HCT116 (cell line): ENCODE data around the gene NKAP. TPM values are rescaled to one million over a fixed set of nuclear protein-coding genes. Genes with fewer than 3 reads are reported as not detected.
"Not testable (repeated sequence)": the region's sequence is repeated elsewhere in the genome, so short reads cannot be mapped to it uniquely, and the experiment has no call there.

Experiments used
- ATAC-seq: fragments of 200-7000 bp; cut with Tn5 transposase; 2 replicates; pipeline ENCODE4 v1.9.1; 2020; ENCODE audit warnings: mild to moderate bottlenecking, moderate library complexity
- BruUV-seq: library from RNA; stranded (reverse); fragments of 400-500 nt; replicated peaks from 2 replicates; lab custom pipeline; 2021; lab: Mats Ljungman, UMichigan
- CTCF ChIA-PET: fragments of 300-600 bp; sonication (Branson Sonifier 250); formaldehyde crosslinking; loops from one replicate; lab custom pipeline; 2021; ENCODE audit warnings: antibody characterized with exemption; lab: Charles Lee
- POLR2A ChIA-PET: fragments of 300-600, 350-600 bp; sonication (Branson Sonifier 250); formaldehyde crosslinking; loops from one replicate; lab custom pipeline; 2021; ENCODE audit warnings: antibody characterized with exemption; lab: Charles Lee
- RAD21 ChIA-PET, 2 experiments: fragments of 300-600 bp; sonication (Branson Sonifier 250); formaldehyde crosslinking; loops; one replicate each; lab custom pipeline; 2023; ENCODE audit warnings: low total read pairs in 2 of 2; ENCODE audit not compliant: uncharacterized antibody in 2 of 2, unreplicated experiment in 2 of 2, low non-redundant PET in 1 of 2; lab: Charles Lee
- DNase-seq: peaks from one replicate; pipeline ENCODE4 v3.0.0-alpha.2; 2010; ENCODE audit warnings: low read depth, low spot score
- H2AFZ ChIP-seq: fragments of 200-600 bp; shearing (Covaris generic), sonication (generic); 2 replicates; pipeline ENCODE4 v1.6.1; 2017; ENCODE audit warnings: low read depth, mixed run types, mixed read lengths, antibody characterized with exemption, low read length; ENCODE audit not compliant: poor library complexity, severe bottlenecking
- H3K27ac ChIP-seq: 2 replicates; pipeline ENCODE4 v1.5.1; 2012; ENCODE audit warnings: low read depth, low read length
- H3K27me3 ChIP-seq: fragments of 200-600 bp; sonication (generic); 2 replicates; pipeline ENCODE4 v1.6.1; 2016; ENCODE audit warnings: mixed run types, low read length, mixed read lengths; ENCODE audit not compliant: insufficient read depth
- H3K36me3 ChIP-seq, 2 experiments: fragments of 200-500 bp in 1 of 2; fragments of 200-600 bp in 1 of 2; sonication (Bioruptor generic) in 1 of 2; sonication (generic) in 1 of 2; 2 replicates each; pipeline versions ENCODE4 v1.5.1 to v1.6.1; 2014 to 2016; ENCODE audit warnings: low read length in 2 of 2, inconsistent platforms in 1 of 2, mixed read lengths in 1 of 2, mixed run types in 1 of 2; ENCODE audit not compliant: insufficient read depth in 2 of 2, control insufficient read depth in 1 of 2
- H3K4me1 ChIP-seq, 2 experiments: fragments of 200-600 bp in 1 of 2; sonication (generic) in 1 of 2; 2 replicates each; pipeline versions ENCODE4 v1.5.1 to v1.6.1; 2012 to 2017; ENCODE audit warnings: low read length in 2 of 2, inconsistent platforms in 1 of 2, mild to moderate bottlenecking in 1 of 2, mixed read lengths in 1 of 2, mixed run types in 1 of 2, moderate library complexity in 1 of 2; ENCODE audit not compliant: insufficient read depth in 2 of 2, control insufficient read depth in 1 of 2
- H3K4me2 ChIP-seq: fragments of 200-600 bp; sonication (generic); 2 replicates; pipeline ENCODE4 v1.6.1; 2017; ENCODE audit warnings: mixed run types, low read length, mixed read lengths
- H3K4me3 ChIP-seq, 2 experiments: fragments of 200-600 bp in 1 of 2; sonication (generic) in 1 of 2; replicated peaks in 1 of 2; 2 replicates each; pipeline ENCODE4 v1.5.1; 2011 to 2016; ENCODE audit warnings: low read length in 2 of 2, control low read depth in 1 of 2, low read depth in 1 of 2, mild to moderate bottlenecking in 1 of 2, mixed read lengths in 1 of 2, mixed run types in 1 of 2
- H3K79me2 ChIP-seq: fragments of 200-600 bp; sonication (generic); 2 replicates; pipeline ENCODE4 v1.6.1; 2017; ENCODE audit warnings: mild to moderate bottlenecking, mixed run types, low read length, moderate library complexity, mixed read lengths; ENCODE audit not compliant: insufficient read depth
- H3K9ac ChIP-seq: fragments of 200-600 bp; sonication (generic); 2 replicates; pipeline ENCODE4 v1.6.1; 2016; ENCODE audit warnings: low read length, mixed read lengths
- H3K9me2 ChIP-seq: fragments of 200-600 bp; sonication (generic), shearing (Covaris generic); 2 replicates; pipeline ENCODE4 v1.6.1; 2017; ENCODE audit warnings: mixed run types, mild to moderate bottlenecking, moderate library complexity; ENCODE audit not compliant: insufficient read depth
- H3K9me3 ChIP-seq, 2 experiments: fragments of 200-500 bp in 1 of 2; fragments of 200-600 bp in 1 of 2; sonication (Bioruptor generic) in 1 of 2; sonication (generic) in 1 of 2; 2 replicates each; pipeline ENCODE4 v1.6.1; 2014 to 2017; ENCODE audit warnings: low read length in 2 of 2, mixed read lengths in 2 of 2, inconsistent platforms in 1 of 2, low read depth in 1 of 2, mild to moderate bottlenecking in 1 of 2, mixed run types in 1 of 2, moderate library complexity in 1 of 2; ENCODE audit not compliant: control insufficient read depth in 1 of 2, insufficient read depth in 1 of 2
- H4K20me1 ChIP-seq: fragments of 200-600 bp; sonication (generic), shearing (Covaris generic); 2 replicates; pipeline ENCODE4 v1.6.1; 2017; ENCODE audit warnings: mixed run types, mild to moderate bottlenecking, moderate library complexity; ENCODE audit not compliant: insufficient read depth
- CEBPB ChIP-seq: IDR thresholded peaks from 2 replicates; pipeline ENCODE4 v1.6.1; 2012; ENCODE audit warnings: low read depth
- ELF1 ChIP-seq: IDR thresholded peaks from 2 replicates; pipeline ENCODE4 v1.6.1; 2012; ENCODE audit warnings: low read depth, borderline replicate concordance
- EZH2phosphoT487 ChIP-seq: fragments of 200-600 bp; IDR thresholded peaks from 2 replicates; pipeline ENCODE4 v1.6.1; 2018; ENCODE audit warnings: antibody characterized with exemption, borderline replicate concordance
- FOSL1 ChIP-seq: IDR thresholded peaks from 2 replicates; pipeline ENCODE4 v1.6.1; 2012; ENCODE audit warnings: low read depth
- intact Hi-C: fragments of 100-400 bp; cut with micrococcal nuclease; formaldehyde crosslinking; loops from 2 replicates; pipeline ENCODE4 v1.10.0; 2022
- total RNA-seq: library from RNA; stranded (reverse); gene quantifications from one replicate; pipeline ENCODE4 v1.2.1, GENCODE V29; 2021; ENCODE audit not compliant: unreplicated experiment
- TF ChIP-seq, protein P1 (sequence below): IDR thresholded peaks from 2 replicates; pipeline ENCODE4 v1.6.1; 2012
- TF ChIP-seq, protein P2 (sequence below), 3 experiments: fragments of 200-600 bp in 1 of 3; sonication (generic) in 1 of 3; IDR thresholded peaks in 2 of 3; conservative IDR thresholded peaks in 1 of 3; 2 replicates each; pipeline ENCODE4 v1.5.1; 2012 to 2017; ENCODE audit warnings: low read depth in 2 of 3, low read length in 2 of 3, antibody characterized with exemption in 1 of 3, borderline replicate concordance in 1 of 3, control low read depth in 1 of 3, mild to moderate bottlenecking in 1 of 3, mixed read lengths in 1 of 3, mixed run types in 1 of 3, moderate library complexity in 1 of 3; ENCODE audit not compliant: insufficient read depth in 1 of 3
- TF ChIP-seq, protein P3 (sequence below): IDR thresholded peaks from 2 replicates; pipeline ENCODE4 v1.6.1; 2012; ENCODE audit warnings: low read depth

The NKAP gene
- total RNA-seq, 1 experiment from 2014 or later: 9.3 TPM

DNA sequence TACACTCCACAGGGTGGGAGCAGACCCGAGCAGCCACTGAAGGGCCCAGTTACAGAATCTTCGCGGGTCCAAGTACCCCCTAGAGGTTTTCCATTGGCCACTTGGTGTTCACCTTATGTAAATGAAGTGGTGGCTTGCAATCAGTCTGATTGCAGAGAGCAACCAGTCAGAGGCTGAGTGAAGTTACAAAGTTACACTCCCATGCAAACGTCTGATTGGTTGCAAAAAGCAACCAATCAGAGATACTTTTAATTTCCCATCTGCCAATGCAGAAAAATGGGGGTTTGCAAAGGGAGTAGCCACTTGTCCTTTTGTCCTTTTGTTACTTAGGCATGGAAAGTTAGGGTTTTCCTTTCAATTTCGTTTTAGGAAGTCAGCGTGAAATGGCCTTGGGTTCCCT is 27.0 kb upstream of the NKAP start:
- intact Hi-C loops: no loop called here
- POLR2A ChIA-PET: no interaction called here

DNA sequence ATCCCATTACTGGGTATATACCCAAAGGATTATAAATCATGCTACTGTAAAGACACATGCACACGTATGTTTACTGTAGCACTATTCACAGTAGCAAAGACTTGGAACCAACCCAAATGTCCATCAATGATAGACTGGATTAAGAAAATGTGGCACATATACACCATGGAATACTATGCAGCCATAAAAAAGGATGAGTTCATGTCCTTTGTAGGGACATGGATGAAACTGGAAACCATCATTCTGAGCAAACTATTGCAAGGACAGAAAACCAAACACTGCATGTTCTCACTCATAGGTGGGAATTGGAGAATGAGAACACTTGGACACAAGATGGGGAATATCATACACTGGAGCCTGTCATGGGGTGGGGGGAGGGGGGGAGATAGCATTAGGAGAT is 23.3 kb upstream of the NKAP start:
- H3K9me3 ChIP-seq, H3K27me3 ChIP-seq, H3K9me2 ChIP-seq, DNase-seq, H3K9ac ChIP-seq, H3K4me2 ChIP-seq, POLR2A ChIA-PET, H4K20me1 ChIP-seq, CTCF ChIA-PET, intact Hi-C loops, BruUV-seq, H3K36me3 ChIP-seq, H3K79me2 ChIP-seq, H3K27ac ChIP-seq, ATAC-seq, H3K4me3 ChIP-seq, RAD21 ChIA-PET, H2AFZ ChIP-seq, H3K4me1 ChIP-seq: not testable (repeated sequence)

More for the DNA sequence above, 27.0 kb upstream of the NKAP start:
- no peaks in the 10 kb centered on the region for H3K27me3 ChIP-seq
- H3K4me2 ChIP-seq: no peak overlapping the region
- no peak for TF ChIP-seq EZH2phosphoT487
- TF ChIP-seq, protein P1, sequence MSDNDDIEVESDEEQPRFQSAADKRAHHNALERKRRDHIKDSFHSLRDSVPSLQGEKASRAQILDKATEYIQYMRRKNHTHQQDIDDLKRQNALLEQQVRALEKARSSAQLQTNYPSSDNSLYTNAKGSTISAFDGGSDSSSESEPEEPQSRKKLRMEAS: no peak
- TF ChIP-seq, protein P2, sequence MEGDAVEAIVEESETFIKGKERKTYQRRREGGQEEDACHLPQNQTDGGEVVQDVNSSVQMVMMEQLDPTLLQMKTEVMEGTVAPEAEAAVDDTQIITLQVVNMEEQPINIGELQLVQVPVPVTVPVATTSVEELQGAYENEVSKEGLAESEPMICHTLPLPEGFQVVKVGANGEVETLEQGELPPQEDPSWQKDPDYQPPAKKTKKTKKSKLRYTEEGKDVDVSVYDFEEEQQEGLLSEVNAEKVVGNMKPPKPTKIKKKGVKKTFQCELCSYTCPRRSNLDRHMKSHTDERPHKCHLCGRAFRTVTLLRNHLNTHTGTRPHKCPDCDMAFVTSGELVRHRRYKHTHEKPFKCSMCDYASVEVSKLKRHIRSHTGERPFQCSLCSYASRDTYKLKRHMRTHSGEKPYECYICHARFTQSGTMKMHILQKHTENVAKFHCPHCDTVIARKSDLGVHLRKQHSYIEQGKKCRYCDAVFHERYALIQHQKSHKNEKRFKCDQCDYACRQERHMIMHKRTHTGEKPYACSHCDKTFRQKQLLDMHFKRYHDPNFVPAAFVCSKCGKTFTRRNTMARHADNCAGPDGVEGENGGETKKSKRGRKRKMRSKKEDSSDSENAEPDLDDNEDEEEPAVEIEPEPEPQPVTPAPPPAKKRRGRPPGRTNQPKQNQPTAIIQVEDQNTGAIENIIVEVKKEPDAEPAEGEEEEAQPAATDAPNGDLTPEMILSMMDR (IDR thresholded peaks at IDR 0.05 in 2 of 3, conservative IDR thresholded peaks at IDR 0.05 in 1 of 3; ENCODE audit: borderline replicate concordance in 1 of 3, insufficient read depth in 1 of 3, low read depth in 2 of 3, low read length in 2 of 3): no peak
- no peak for TF ChIP-seq FOSL1
- TF ChIP-seq CEBPB: no peak
- TF ChIP-seq ELF1: no peak
- TF ChIP-seq, protein P3, sequence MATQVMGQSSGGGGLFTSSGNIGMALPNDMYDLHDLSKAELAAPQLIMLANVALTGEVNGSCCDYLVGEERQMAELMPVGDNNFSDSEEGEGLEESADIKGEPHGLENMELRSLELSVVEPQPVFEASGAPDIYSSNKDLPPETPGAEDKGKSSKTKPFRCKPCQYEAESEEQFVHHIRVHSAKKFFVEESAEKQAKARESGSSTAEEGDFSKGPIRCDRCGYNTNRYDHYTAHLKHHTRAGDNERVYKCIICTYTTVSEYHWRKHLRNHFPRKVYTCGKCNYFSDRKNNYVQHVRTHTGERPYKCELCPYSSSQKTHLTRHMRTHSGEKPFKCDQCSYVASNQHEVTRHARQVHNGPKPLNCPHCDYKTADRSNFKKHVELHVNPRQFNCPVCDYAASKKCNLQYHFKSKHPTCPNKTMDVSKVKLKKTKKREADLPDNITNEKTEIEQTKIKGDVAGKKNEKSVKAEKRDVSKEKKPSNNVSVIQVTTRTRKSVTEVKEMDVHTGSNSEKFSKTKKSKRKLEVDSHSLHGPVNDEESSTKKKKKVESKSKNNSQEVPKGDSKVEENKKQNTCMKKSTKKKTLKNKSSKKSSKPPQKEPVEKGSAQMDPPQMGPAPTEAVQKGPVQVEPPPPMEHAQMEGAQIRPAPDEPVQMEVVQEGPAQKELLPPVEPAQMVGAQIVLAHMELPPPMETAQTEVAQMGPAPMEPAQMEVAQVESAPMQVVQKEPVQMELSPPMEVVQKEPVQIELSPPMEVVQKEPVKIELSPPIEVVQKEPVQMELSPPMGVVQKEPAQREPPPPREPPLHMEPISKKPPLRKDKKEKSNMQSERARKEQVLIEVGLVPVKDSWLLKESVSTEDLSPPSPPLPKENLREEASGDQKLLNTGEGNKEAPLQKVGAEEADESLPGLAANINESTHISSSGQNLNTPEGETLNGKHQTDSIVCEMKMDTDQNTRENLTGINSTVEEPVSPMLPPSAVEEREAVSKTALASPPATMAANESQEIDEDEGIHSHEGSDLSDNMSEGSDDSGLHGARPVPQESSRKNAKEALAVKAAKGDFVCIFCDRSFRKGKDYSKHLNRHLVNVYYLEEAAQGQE: no peak
- ChIA-PET RAD21 (no interaction called here), CTCF (no interaction called here)
- H3K9ac ChIP-seq: no peak overlapping the region
- H3K9me2 ChIP-seq: no peaks in the 10 kb centered on the region
- no peaks in the 10 kb centered on the region for H3K4me1 ChIP-seq
- no peak overlapping the region for H2AFZ ChIP-seq
- no peaks in the 10 kb centered on the region for H3K79me2 ChIP-seq
- H4K20me1 ChIP-seq: no peaks in the 10 kb centered on the region
- DNase-seq: no peak
- no TSS peak for BruUV-seq
- no peak overlapping the region for H3K4me3 ChIP-seq
- H3K9me3 ChIP-seq: no peaks in the 10 kb centered on the region
- ATAC-seq: no peak
- H3K36me3 ChIP-seq: no peaks in the 10 kb centered on the region
- H3K27ac ChIP-seq: no peak overlapping the region
